Esophagus (tissue), 2 donors: ENCODE data around the gene DYNC1I1. TPM values are rescaled to one million over a fixed set of nuclear protein-coding genes. Genes with fewer than 3 reads are reported as not detected.

ENCODE experiments used
- H3K27ac ChIP-seq, 2 donors: one replicate each; pipeline ENCODE4 v1.5.1; 2013; ENCODE audit warnings: low read depth in 2 of 2, mild to moderate bottlenecking in 2 of 2, inconsistent platforms in 1 of 2, low read length in 1 of 2, moderate library complexity in 1 of 2
- H3K27me3 ChIP-seq, 2 donors: one replicate each; pipeline ENCODE4 v1.6.1; 2013; ENCODE audit warnings: low read length in 2 of 2, control low read depth in 1 of 2, mild to moderate bottlenecking in 1 of 2; ENCODE audit not compliant: insufficient read depth in 2 of 2, control insufficient read depth in 1 of 2
- H3K36me3 ChIP-seq, 2 donors: one replicate each; pipeline ENCODE4 v1.6.1; 2013; ENCODE audit warnings: low read length in 1 of 2; ENCODE audit not compliant: control insufficient read depth in 2 of 2, insufficient read depth in 2 of 2
- H3K4me1 ChIP-seq, 2 donors: one replicate each; pipeline ENCODE4 v1.6.1; 2013; ENCODE audit warnings: low read length in 1 of 2; ENCODE audit not compliant: control insufficient read depth in 2 of 2, insufficient read depth in 2 of 2
- H3K4me3 ChIP-seq, 2 donors: one replicate each; pipeline ENCODE4 v1.5.1; 2013; ENCODE audit warnings: low read length in 2 of 2, mild to moderate bottlenecking in 2 of 2, low read depth in 1 of 2, moderate library complexity in 1 of 2
- H3K9me3 ChIP-seq, 2 donors: one replicate each; pipeline ENCODE4 v1.6.1; 2013; ENCODE audit warnings: mild to moderate bottlenecking in 2 of 2, low read depth in 1 of 2, low read length in 1 of 2, moderate library complexity in 1 of 2; ENCODE audit not compliant: control insufficient read depth in 2 of 2, insufficient read depth in 1 of 2
- WGBS, 2 donors: extraction: QIAGEN DNeasy Blood & Tissue Kit; methylation state at CpG; one replicate each; pipeline ENCODE4 v1.1.7; 2013; 5-methylcytosine and 5-hydroxymethylcytosine counted together
- polyA plus RNA-seq, 2 donors: library from polyadenylated mRNA; stranded (reverse); fragments of 200-250 nt; gene quantifications; one replicate each; pipeline ENCODE4 v1.2.3, GENCODE V29; 2013
- donor health status: healthy with polysubstance abuse.
- donor health status: Bipolar disorder and iron deficiency.

The DYNC1I1 gene
- polyA plus RNA-seq, 2 donors = 0.20 to 0.69 TPM

DNA sequence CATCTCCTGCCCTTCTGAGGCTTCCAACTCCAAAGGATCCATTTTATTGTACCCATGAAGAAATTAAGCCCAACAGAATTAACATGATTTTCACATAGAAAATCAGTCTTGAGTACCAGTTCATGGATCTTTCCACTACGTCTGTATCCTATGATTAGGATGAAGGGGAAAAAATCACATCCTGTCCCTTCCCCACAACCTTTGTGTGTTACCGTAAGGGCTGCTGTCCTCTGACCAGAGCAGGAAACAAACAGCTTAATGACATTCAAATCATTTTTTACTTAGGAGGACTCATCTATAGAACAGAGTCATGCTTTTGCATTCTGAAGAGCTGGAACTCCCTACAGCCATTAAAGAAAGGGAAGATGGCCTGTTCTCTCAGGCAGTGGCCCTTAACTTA lies 241.5 kb downstream of the DYNC1I1 start:
- WGBS, 2 donors = 58 to 81% methylated on average over 2 of the region's 2 CpGs
- Histone ChIP-seq H3K27ac (no peak overlapping the region), H3K9me3 (no peaks in the 10 kb centered on the region), H3K36me3 (no peaks in the 10 kb centered on the region), H3K27me3 (no peaks in the 10 kb centered on the region), H3K4me1 (no peaks in the 10 kb centered on the region), H3K4me3 (no peak overlapping the region)

DNA sequence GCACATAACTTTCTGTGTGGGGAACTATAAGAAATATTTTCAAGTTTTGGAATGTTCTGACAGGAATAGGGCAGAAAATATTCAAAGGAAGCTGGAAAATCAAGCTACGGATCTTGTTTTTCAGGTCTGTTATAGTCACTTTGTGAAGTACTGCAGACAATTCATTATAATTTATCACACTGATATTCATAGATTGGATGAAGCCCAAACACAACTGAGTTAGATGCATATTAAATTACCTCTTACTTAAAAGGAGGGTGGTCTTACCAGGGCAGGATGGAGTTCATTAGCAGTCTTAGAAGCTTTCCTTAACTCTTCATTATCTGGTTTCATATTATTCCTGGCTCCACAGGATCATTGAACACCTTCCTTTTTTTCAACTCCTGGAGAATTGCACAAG lies 242.3 kb downstream of the DYNC1I1 start:
- Histone ChIP-seq H3K27me3 (no peaks in the 10 kb centered on the region), H3K27ac (no peak overlapping the region), H3K4me1 (no peaks in the 10 kb centered on the region), H3K4me3 (no peak overlapping the region), H3K36me3 (no peaks in the 10 kb centered on the region), H3K9me3 (no peaks in the 10 kb centered on the region)
- WGBS, 2 donors = 49 to 68% methylated on average over 1 of the region's 1 CpG

DNA sequence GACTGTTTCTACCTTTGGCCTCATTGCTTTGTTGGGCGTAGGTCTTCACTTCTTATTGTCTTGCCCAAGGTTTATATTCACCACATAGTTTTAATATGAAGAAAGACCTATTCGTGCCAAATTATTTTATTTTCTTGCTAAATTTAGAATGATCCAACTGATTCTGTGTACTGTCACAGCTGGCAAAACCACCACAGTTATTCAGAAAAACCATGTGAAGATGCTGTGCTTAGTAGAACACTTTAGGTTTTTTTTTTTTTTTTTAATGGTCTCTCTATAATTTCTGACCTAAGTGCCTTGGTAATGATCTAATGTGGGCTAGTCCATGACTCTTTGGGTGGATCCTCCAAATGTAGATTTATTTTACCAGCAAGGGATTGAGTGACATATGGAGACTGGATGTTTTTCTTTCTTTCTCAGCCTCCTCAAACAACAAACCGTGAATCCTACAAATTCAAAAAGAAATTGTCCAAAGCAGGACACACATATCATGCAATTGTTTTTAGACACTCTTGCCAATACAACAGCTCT lies 243.8 kb downstream of the DYNC1I1 start:
- Histone ChIP-seq H3K4me3 (no peak overlapping the region), H3K9me3 (no peaks in the 10 kb centered on the region), H3K27me3 (no peaks in the 10 kb centered on the region), H3K27ac (no peak overlapping the region), H3K4me1 (no peaks in the 10 kb centered on the region), H3K36me3 (no peaks in the 10 kb centered on the region)
- WGBS, 2 donors = 83 to 88% methylated on average over 3 of the region's 3 CpGs

DNA sequence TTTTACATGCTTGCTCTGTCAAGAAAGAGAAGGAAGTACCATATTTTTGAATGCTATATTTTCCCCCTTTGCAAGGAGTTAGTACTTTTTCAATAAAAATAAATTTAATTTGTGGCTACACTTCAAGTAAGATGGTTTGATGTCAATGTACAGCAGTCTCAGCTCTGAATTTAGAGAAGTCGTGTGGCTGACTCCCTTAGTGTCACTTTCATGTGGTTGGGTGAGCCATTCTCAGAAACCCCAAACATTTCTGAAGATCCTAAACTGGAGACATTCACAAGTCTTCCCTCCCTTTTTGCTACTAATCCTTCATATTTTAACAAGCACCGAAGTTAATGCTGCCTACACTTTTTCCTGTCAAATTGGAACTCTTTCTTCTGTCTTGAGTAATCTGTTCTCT lies 244.4 kb downstream of the DYNC1I1 start:
- WGBS, 2 donors = 54 to 64% methylated on average over 2 of the region's 2 CpGs
- no peaks in the 10 kb centered on the region for H3K36me3 ChIP-seq
- H3K4me1 ChIP-seq = no peaks in the 10 kb centered on the region
- no peaks in the 10 kb centered on the region for H3K9me3 ChIP-seq
- H3K4me3 ChIP-seq = no peak overlapping the region
- no peaks in the 10 kb centered on the region for H3K27me3 ChIP-seq
- H3K27ac ChIP-seq = no peak overlapping the region

DNA sequence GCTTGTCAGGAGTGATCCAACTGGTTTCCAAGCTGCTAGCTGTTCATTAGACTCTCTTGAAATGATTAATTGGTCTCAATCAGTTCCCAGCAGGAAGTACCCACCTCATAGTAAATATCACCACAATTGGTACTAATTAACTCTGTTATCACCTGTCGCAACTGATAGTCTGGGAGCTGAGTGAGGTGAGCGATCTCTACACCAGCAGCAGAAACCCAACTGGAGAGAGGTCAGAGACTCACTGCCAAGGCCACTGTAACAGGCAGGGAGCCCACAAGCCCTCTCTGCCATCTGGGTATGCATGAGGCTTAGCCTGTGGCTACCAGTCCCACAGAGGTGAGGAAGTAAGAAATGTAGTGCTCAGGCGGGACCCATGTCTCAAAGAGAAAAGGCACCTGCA lies 245.5 kb downstream of the DYNC1I1 start:
- H3K27me3 ChIP-seq = no peaks in the 10 kb centered on the region
- 67 to 93% methylated on average over 3 of the region's 3 CpGs for WGBS, 2 donors
- H3K9me3 ChIP-seq = no peaks in the 10 kb centered on the region
- H3K4me1 ChIP-seq = no peaks in the 10 kb centered on the region
- no peak overlapping the region for H3K4me3 ChIP-seq
- no peaks in the 10 kb centered on the region for H3K36me3 ChIP-seq
- H3K27ac ChIP-seq = no peak overlapping the region

DNA sequence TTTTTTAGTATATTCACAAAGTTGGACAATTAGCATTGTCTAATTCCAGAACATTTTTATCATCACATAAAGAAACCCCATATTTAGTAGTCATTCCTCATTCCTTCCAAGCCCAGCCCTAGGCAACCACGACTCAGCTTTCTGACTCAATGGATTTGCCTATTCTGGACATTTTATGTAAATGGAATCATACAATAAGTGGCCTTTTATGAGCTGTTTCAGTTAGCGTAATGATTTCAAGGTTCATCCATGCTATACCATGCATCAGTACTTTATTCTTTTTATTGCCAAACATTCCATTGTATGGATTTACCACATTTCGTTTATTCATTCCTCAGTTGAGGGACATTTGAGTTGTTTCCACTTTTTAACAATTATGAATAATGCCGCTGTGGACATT lies 249.2 kb downstream of the DYNC1I1 start:
- Histone ChIP-seq H3K9me3 (no peaks in the 10 kb centered on the region), H3K4me1 (no peaks in the 10 kb centered on the region), H3K36me3 (no peaks in the 10 kb centered on the region), H3K27ac (no peak overlapping the region), H3K4me3 (no peak overlapping the region), H3K27me3 (no peaks in the 10 kb centered on the region)
- WGBS, 2 donors = 73 to 79% methylated on average over 4 of the region's 4 CpGs

DNA sequence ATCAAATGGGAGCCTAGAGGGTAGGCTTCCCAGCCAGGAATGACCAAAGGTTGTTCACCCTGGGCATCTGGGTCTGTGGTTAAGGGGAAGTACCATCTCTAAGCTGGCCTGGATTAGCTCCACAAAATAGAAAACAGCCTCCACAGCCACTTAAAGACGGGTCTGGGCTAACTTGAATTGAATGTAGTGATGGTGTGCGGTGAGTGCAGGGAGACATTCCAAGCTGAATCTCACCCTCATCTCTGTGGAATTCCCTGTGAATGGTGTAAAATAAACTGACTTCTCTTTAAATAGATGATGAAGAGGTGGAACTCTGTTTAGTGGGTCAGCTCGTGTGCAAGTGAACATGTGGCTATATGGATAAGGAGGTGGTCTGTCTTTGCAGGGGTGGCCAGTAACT lies 251.0 kb downstream of the DYNC1I1 start:
- 62 to 68% methylated on average over 3 of the region's 3 CpGs for WGBS, 2 donors
- H3K27ac ChIP-seq = no peak overlapping the region
- no peaks in the 10 kb centered on the region for H3K27me3 ChIP-seq
- no peaks in the 10 kb centered on the region for H3K4me1 ChIP-seq
- no peak overlapping the region for H3K4me3 ChIP-seq
- H3K36me3 ChIP-seq = no peaks in the 10 kb centered on the region
- H3K9me3 ChIP-seq = no peaks in the 10 kb centered on the region

DNA sequence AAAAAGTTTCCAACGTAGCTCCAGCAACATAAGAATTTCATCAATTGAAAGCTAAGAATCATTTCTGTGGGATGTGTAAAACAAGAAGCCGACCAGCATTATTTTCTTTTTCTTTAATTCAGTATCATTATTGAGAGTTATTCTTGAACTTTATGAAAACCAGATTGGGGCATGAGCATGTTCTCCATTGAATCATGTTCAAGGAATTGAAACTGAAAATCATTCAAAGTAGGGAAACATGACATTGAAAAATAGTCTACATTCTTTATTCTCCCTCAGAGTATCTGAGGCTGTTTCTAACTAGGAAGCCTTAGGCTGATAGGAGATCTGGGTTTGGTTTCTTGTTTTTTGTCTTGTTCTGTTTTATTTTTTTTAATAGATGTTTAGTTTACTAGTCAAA lies 253.7 kb downstream of the DYNC1I1 start:
- H3K36me3 ChIP-seq = no peaks in the 10 kb centered on the region
- H3K27me3 ChIP-seq = no peaks in the 10 kb centered on the region
- 37 to 70% methylated on average over 2 of the region's 2 CpGs for WGBS, 2 donors
- H3K4me1 ChIP-seq = no peaks in the 10 kb centered on the region
- no peaks in the 10 kb centered on the region for H3K9me3 ChIP-seq
- no peak overlapping the region for H3K4me3 ChIP-seq
- H3K27ac ChIP-seq = no peak overlapping the region

DNA sequence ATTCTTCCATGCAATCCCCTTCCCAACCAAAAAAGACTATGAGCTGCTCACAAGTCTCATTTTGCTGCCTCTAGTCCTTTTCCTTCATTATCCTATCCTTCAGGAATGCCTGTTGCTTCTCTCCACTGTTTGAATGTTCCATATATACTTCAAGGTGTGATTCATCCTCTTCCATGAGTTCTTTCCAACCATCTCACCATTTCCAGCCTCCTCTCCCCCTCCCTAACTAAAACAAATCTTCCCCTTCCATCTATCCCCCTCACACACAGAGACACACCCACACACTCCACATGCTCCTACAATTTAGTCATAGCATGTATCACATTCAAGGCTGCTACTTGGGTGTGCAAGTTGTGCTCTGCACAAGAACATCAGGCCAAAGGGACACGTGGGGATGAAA lies 254.3 kb downstream of the DYNC1I1 start:
- Histone ChIP-seq H3K36me3 (no peaks in the 10 kb centered on the region), H3K4me3 (no peak overlapping the region), H3K27ac (no peak overlapping the region), H3K27me3 (no peaks in the 10 kb centered on the region), H3K4me1 (no peaks in the 10 kb centered on the region), H3K9me3 (no peaks in the 10 kb centered on the region)
- 48 to 57% methylated on average over 1 of the region's 1 CpG for WGBS, 2 donors

DNA sequence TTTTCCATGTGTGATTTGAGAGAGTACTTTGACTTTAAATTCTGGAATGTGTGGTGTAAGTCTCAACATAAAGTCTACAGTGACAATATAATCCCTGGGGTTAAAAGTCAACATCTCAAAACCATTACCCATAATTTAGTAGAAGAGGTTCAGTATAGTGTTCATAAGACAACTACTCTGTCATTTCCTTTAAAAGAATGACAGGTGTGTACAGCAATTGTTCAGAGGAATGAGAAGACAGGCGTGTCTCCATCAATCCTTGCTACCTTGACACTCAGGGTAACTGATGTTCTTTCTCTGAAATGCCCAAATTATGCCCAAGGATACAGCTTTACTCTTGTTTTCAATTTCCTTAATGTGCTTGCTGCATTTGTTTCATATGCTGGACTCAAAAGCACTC lies 256.4 kb downstream of the DYNC1I1 start:
- Histone ChIP-seq H3K9me3 (no peaks in the 10 kb centered on the region), H3K4me1 (no peaks in the 10 kb centered on the region), H3K36me3 (no peaks in the 10 kb centered on the region), H3K27me3 (no peaks in the 10 kb centered on the region), H3K27ac (no peak overlapping the region), H3K4me3 (no peak overlapping the region)
- 89 to 91% methylated on average over 1 of the region's 1 CpG for WGBS, 2 donors
